Caco-2 (cell line): ENCODE measurements around the gene CHRNA5. TPM values are rescaled to one million over a fixed set of nuclear protein-coding genes. Genes with fewer than 3 reads are reported as not detected.

Experiments used
- BruUV-seq: library from RNA; stranded (reverse); fragments of 400-500 nt; replicated peaks from 2 replicates; lab custom pipeline; 2021; lab: Mats Ljungman, UMichigan
- CTCF ChIA-PET: fragments of 300-600 bp; sonication (Branson Sonifier 250); formaldehyde crosslinking; loops from one replicate; lab custom pipeline; 2022; ENCODE audit warnings: antibody characterized with exemption; lab: Charles Lee
- POLR2A ChIA-PET: fragments of 300-600 bp; sonication (Branson Sonifier 250); formaldehyde crosslinking; loops from one replicate; lab custom pipeline; 2022; ENCODE audit warnings: antibody characterized with exemption; lab: Charles Lee
- DNase-seq, 2 experiments: peaks; one replicate each; pipeline versions ENCODE4 v3.0.0 to v3.0.0-alpha.2; 2020 to 2022
- H3K27me3 ChIP-seq: replicated peaks from 2 replicates; pipeline ENCODE4 v1.6.0; 2011; ENCODE audit warnings: low read length; ENCODE audit not compliant: control insufficient read depth, insufficient read depth
- H3K36me3 ChIP-seq: 2 replicates; pipeline ENCODE4 v1.5.1; 2011; ENCODE audit warnings: low read length; ENCODE audit not compliant: control insufficient read depth, insufficient read depth
- H3K4me1 ChIP-seq: fragments of 250-450 bp; sonication (Bioruptor Pico); 2 replicates; pipeline ENCODE4 v1.5.1; 2020; ENCODE audit warnings: mild to moderate bottlenecking
- H3K4me3 ChIP-seq: 2 replicates; pipeline ENCODE4 v1.5.1; 2011; ENCODE audit warnings: low read depth, mild to moderate bottlenecking, control low read depth, low read length
- H3K9me3 ChIP-seq: fragments of 250-450 bp; sonication (Bioruptor Pico); 2 replicates; pipeline ENCODE4 v1.5.1; 2020; ENCODE audit warnings: mild to moderate bottlenecking, moderate library complexity
- H3K27ac Mint-ChIP-seq: one replicate; pipeline ENCODE4 v1.8.0; 2022; ENCODE audit warnings: mixed read lengths; ENCODE audit not compliant: unreplicated experiment
- H3K27me3 Mint-ChIP-seq: one replicate; pipeline ENCODE4 v1.8.0; 2022; ENCODE audit warnings: mixed read lengths; ENCODE audit not compliant: insufficient read depth, unreplicated experiment
- H3K36me3 Mint-ChIP-seq: one replicate; pipeline ENCODE4 v1.8.0; 2022; ENCODE audit warnings: mild to moderate bottlenecking, mixed read lengths; ENCODE audit not compliant: insufficient read depth, unreplicated experiment
- H3K4me1 Mint-ChIP-seq: one replicate; pipeline ENCODE4 v1.8.0; 2022; ENCODE audit warnings: low read depth, mixed read lengths; ENCODE audit not compliant: unreplicated experiment
- H3K4me3 Mint-ChIP-seq: one replicate; pipeline ENCODE4 v1.8.0; 2022; ENCODE audit warnings: mild to moderate bottlenecking, moderate library complexity, mixed read lengths; ENCODE audit not compliant: unreplicated experiment
- H3K9me3 Mint-ChIP-seq: one replicate; pipeline ENCODE4 v1.8.0; 2022; ENCODE audit warnings: mixed read lengths; ENCODE audit not compliant: unreplicated experiment
- CTCF ChIP-seq, 2 experiments: fragments of 200-600 bp in 1 of 2; IDR thresholded peaks; 1 replicate in 1 of 2; 2 replicates in 1 of 2; pipeline versions ENCODE4 v1.5.1 to v1.8.0; 2011 to 2022; ENCODE audit warnings: antibody characterized with exemption in 1 of 2, control low read depth in 1 of 2, inconsistent platforms in 1 of 2, low read depth in 1 of 2, low read length in 1 of 2, mild to moderate bottlenecking in 1 of 2, moderate library complexity in 1 of 2; ENCODE audit not compliant: insufficient read depth in 1 of 2, severe bottlenecking in 1 of 2, unreplicated experiment in 1 of 2
- intact Hi-C: fragments of 100-400 bp; cut with micrococcal nuclease; formaldehyde crosslinking; loops from one replicate; pipeline ENCODE4 v1.10.0; 2022; ENCODE audit not compliant: unreplicated experiment
- total RNA-seq: library from RNA; stranded (reverse); gene quantifications from 2 replicates; pipeline ENCODE4 v1.2.3, GENCODE V29; 2022

CHRNA5 gene
- total RNA-seq, 1 experiment from 2014 or later: 12.9 TPM

- POLR2A ChIA-PET: no interaction called here
- CTCF ChIA-PET: interaction anchor here (0.9 kb wide), 1 partner anchor 381 kb away, joined by 3 read pairs; the partner anchor contains the start of gene ACSBG1
- no peaks in the 10 kb centered on the region for H3K9me3 ChIP-seq
- H3K36me3 ChIP-seq: no peaks in the 10 kb centered on the region
- DNase-seq: no peak
- H3K36me3 Mint-ChIP-seq: no peaks in the 10 kb centered on the region
- TF ChIP-seq CTCF (IDR thresholded peaks at IDR 0.05; ENCODE audit: insufficient read depth in 1 of 2, low read depth in 1 of 2, low read length in 1 of 2, severe bottlenecking in 1 of 2, unreplicated experiment in 1 of 2): no peak
- no peaks in the 10 kb centered on the region for H3K4me1 ChIP-seq
- intact Hi-C loops: no loop called here
- H3K9me3 Mint-ChIP-seq: no peaks in the 10 kb centered on the region
- no peaks in the 10 kb centered on the region for H3K27me3 ChIP-seq
- no peak overlapping the region for H3K27ac Mint-ChIP-seq
- no peak overlapping the region for H3K4me3 Mint-ChIP-seq
- H3K4me3 ChIP-seq: no peak overlapping the region
- H3K27me3 Mint-ChIP-seq: no peaks in the 10 kb centered on the region
- no TSS peak for BruUV-seq
- no peaks in the 10 kb centered on the region for H3K4me1 Mint-ChIP-seq
Observed at GRCh38 chr15:78615151-78615589, 49.9 kb downstream of the CHRNA5 start.

- intact Hi-C loops: no loop called here
- TF ChIP-seq CTCF (IDR thresholded peaks at IDR 0.05; ENCODE audit: insufficient read depth in 1 of 2, low read depth in 1 of 2, low read length in 1 of 2, severe bottlenecking in 1 of 2, unreplicated experiment in 1 of 2): no peak
- Mint-ChIP-seq H3K4me3 (no peak overlapping the region), H3K27ac (no peak overlapping the region), H3K4me1 (no peaks in the 10 kb centered on the region), H3K27me3 (peaks cover 1% of the 10 kb centered on the region), H3K36me3 (no peaks in the 10 kb centered on the region), H3K9me3 (no peaks in the 10 kb centered on the region)
- H3K4me3 ChIP-seq: no peak overlapping the region
- BruUV-seq: no TSS peak
- H3K4me1 ChIP-seq: no peaks in the 10 kb centered on the region
- H3K27me3 ChIP-seq: no peaks in the 10 kb centered on the region
- no peak for DNase-seq
- no peaks in the 10 kb centered on the region for H3K36me3 ChIP-seq
- CTCF ChIA-PET: interaction anchor here (0.8 to 0.9 kb wide), 2 partner anchors 51 to 382 kb away, joined by 3 to 5 read pairs; partner anchors contain the start of genes ACSBG1 and CHRNA5
- POLR2A ChIA-PET: no interaction called here
- H3K9me3 ChIP-seq: no peaks in the 10 kb centered on the region
Observed at GRCh38 chr15:78616506-78616905, 51.2 kb downstream of the CHRNA5 start.

- Mint-ChIP-seq H3K27ac (no peak overlapping the region), H3K9me3 (no peaks in the 10 kb centered on the region), H3K4me3 (no peak overlapping the region), H3K27me3 (peaks cover 4% of the 10 kb centered on the region), H3K4me1 (no peaks in the 10 kb centered on the region), H3K36me3 (no peaks in the 10 kb centered on the region)
- no peak for DNase-seq
- ChIA-PET CTCF (no interaction called here), POLR2A (no interaction called here)
- no TSS peak for BruUV-seq
- no peaks in the 10 kb centered on the region for H3K36me3 ChIP-seq
- no peak overlapping the region for H3K4me3 ChIP-seq
- no peaks in the 10 kb centered on the region for H3K27me3 ChIP-seq
- H3K9me3 ChIP-seq: no peaks in the 10 kb centered on the region
- H3K4me1 ChIP-seq: no peaks in the 10 kb centered on the region
- intact Hi-C loops: no loop called here
- no peak for TF ChIP-seq CTCF (IDR thresholded peaks at IDR 0.05; ENCODE audit: insufficient read depth in 1 of 2, low read depth in 1 of 2, low read length in 1 of 2, severe bottlenecking in 1 of 2, unreplicated experiment in 1 of 2)
Observed at GRCh38 chr15:78617076-78617475, 51.8 kb downstream of the CHRNA5 start.
